ENCODE data around the gene KIAA1549. TPM values are rescaled to one million over a fixed set of nuclear protein-coding genes. Genes with fewer than 3 reads are reported as not detected.

Gene KIAA1549
- polyA plus RNA-seq, 2 of the 4 experiments (the other 2 are of a cell fraction) = 4.1 to 4.7 TPM

GRCh38 chr7:138886501-138886917 is 94.7 kb downstream of the KIAA1549 start:
- ATAC-seq = no peak
- Histone ChIP-seq H3K4me2 (no peak overlapping the region), H3K27ac (peak overlapping the region in 1 of 2 experiments; percentile 60; a peak in 3 of 6 replicates), H3K4me1 (peaks cover 27% of the 10 kb centered on the region), H3K9me3 (no peaks in the 10 kb centered on the region), H3K4me3 (no peak overlapping the region)
- CTCF ChIA-PET = interaction anchor here (0.6 to 3.5 kb wide), 37 partner anchors 9 to 397 kb away, joined by 3 to 27 read pairs (median 5); partner anchors contain the start of gene KIAA1549
- no peak for TF ChIP-seq POLR2AphosphoS2 (conservative IDR thresholded peaks at IDR 0.05; ENCODE audit: low read length)
- TF ChIP-seq, protein P1, sequence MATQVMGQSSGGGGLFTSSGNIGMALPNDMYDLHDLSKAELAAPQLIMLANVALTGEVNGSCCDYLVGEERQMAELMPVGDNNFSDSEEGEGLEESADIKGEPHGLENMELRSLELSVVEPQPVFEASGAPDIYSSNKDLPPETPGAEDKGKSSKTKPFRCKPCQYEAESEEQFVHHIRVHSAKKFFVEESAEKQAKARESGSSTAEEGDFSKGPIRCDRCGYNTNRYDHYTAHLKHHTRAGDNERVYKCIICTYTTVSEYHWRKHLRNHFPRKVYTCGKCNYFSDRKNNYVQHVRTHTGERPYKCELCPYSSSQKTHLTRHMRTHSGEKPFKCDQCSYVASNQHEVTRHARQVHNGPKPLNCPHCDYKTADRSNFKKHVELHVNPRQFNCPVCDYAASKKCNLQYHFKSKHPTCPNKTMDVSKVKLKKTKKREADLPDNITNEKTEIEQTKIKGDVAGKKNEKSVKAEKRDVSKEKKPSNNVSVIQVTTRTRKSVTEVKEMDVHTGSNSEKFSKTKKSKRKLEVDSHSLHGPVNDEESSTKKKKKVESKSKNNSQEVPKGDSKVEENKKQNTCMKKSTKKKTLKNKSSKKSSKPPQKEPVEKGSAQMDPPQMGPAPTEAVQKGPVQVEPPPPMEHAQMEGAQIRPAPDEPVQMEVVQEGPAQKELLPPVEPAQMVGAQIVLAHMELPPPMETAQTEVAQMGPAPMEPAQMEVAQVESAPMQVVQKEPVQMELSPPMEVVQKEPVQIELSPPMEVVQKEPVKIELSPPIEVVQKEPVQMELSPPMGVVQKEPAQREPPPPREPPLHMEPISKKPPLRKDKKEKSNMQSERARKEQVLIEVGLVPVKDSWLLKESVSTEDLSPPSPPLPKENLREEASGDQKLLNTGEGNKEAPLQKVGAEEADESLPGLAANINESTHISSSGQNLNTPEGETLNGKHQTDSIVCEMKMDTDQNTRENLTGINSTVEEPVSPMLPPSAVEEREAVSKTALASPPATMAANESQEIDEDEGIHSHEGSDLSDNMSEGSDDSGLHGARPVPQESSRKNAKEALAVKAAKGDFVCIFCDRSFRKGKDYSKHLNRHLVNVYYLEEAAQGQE (IDR thresholded peaks at IDR 0.05) = no peak
- TF ChIP-seq POLR2A (IDR thresholded peaks at IDR 0.05; ENCODE audit: low read length) = no peak
- TF ChIP-seq FOSL2 (IDR thresholded peaks at IDR 0.05) = no peak
- TF ChIP-seq FOSL2 (CRISPR knock-in tag; IDR thresholded peaks at IDR 0.05) = no peak
- peak; percentile 73 for TF ChIP-seq SMC3 (IDR thresholded peaks at IDR 0.05)
- no peak for TF ChIP-seq FOSB (CRISPR knock-in tag; IDR thresholded peaks at IDR 0.05)
- TF ChIP-seq, protein P2, sequence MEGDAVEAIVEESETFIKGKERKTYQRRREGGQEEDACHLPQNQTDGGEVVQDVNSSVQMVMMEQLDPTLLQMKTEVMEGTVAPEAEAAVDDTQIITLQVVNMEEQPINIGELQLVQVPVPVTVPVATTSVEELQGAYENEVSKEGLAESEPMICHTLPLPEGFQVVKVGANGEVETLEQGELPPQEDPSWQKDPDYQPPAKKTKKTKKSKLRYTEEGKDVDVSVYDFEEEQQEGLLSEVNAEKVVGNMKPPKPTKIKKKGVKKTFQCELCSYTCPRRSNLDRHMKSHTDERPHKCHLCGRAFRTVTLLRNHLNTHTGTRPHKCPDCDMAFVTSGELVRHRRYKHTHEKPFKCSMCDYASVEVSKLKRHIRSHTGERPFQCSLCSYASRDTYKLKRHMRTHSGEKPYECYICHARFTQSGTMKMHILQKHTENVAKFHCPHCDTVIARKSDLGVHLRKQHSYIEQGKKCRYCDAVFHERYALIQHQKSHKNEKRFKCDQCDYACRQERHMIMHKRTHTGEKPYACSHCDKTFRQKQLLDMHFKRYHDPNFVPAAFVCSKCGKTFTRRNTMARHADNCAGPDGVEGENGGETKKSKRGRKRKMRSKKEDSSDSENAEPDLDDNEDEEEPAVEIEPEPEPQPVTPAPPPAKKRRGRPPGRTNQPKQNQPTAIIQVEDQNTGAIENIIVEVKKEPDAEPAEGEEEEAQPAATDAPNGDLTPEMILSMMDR (IDR thresholded peaks at IDR 0.05) = peak; percentile 65
- TF ChIP-seq TFCP2L1 (CRISPR knock-in tag; IDR thresholded peaks at IDR 0.05) = no peak
- TF ChIP-seq RAD21 (conservative IDR thresholded peaks at IDR 0.05 in 1 of 2, IDR thresholded peaks at IDR 0.05 in 1 of 2) = peak; percentile 60 to 64
- no peak for TF ChIP-seq CHD4 (IDR thresholded peaks at IDR 0.05; ENCODE audit: borderline replicate concordance)
- no peak for TF ChIP-seq JUNB (IDR thresholded peaks at IDR 0.05)
- POLR2A ChIA-PET = interaction anchor here (1.1 to 1.2 kb wide), 2 partner anchors 9 to 95 kb away, joined by 3 to 5 read pairs; no protein-coding TSS in a partner anchor
- DNase-seq (ENCODE audit: low read depth in 1 of 2, low spot score in 1 of 2) = peak; percentile 55 to 67
- WGBS (ENCODE audit: missing lambda C conversion rate) = 43% methylated on average over 4 of the region's 4 CpGs
- no peak for FAIRE-seq

DNA sequence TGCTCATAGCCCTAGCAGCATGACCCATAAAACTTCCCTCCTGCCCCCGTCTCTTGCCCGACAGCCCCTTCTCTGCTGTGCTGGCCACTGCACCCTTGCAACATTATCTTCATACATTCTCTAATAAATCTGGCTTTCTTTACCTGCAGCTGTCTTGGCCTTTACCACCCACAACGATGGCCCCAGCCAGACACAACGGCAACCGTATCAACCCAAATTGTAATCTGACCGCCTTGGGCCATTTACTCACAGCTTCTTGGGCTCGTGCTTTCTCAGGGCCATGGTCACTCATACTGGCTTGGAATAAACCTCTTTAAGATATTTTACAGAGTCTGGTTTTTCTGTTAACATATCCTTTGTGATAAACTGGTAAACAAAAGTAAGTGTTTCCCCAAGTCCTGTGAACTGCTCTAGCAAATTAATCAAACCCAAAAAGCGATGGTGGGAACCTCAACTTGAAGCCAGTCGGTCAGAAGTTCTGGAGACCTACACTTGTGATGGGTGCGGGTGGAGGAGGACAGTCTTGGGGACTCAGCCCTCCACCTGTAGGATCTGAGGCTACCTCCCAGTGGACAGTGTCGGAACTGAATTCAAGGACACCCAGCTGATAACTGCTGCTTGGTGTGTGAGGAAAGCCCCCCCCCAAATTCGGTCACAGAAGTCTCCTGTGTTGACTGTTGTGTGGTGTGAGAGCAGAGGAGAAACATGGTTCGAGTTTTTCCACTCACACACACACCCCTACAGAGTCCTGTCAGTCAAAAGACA is 95.6 kb downstream of the KIAA1549 start:
- POLR2A ChIA-PET = interaction anchor here (1.1 to 1.2 kb wide), 2 partner anchors 8 to 96 kb away, joined by 3 to 5 read pairs; no protein-coding TSS in a partner anchor
- peak; percentile 55 to 59; a peak in 4 of 6 replicates for ATAC-seq

DNA sequence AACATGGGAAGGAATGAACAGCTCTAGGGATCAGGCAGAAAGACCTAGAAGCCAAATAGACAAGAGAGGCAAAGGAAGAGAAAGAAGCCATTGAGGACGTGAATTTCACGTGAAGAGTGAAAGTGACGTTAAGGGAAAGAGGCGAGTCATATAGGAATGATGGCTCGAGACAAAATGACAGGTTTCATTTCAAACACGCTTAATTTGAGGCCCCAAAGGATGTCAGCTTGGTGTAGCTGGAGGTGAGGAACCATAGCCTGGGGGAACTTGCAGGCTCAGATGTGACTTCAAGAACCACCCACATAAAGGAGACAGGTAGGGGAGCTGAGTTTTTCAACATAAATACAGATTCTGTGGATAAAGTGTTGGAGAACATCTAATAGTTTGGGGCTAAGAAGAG is 98.9 kb downstream of the KIAA1549 start:
- Histone ChIP-seq H3K4me3 (no peak overlapping the region), H3K4me2 (no peak overlapping the region), H3K4me1 (no peaks in the 10 kb centered on the region), H3K27ac (no peak overlapping the region), H3K9me3 (no peaks in the 10 kb centered on the region)
- ChIA-PET CTCF (interaction anchor here (0.7 to 1.1 kb wide), 2 partner anchors 17 to 100 kb away, joined by 3 to 4 read pairs; no protein-coding TSS in a partner anchor), POLR2A (no interaction called here)
- WGBS (ENCODE audit: missing lambda C conversion rate) = 93% methylated on average over 6 of the region's 6 CpGs
- no peak for ATAC-seq
- no peak for FAIRE-seq
- DNase-seq (ENCODE audit: low read depth in 1 of 2, low spot score in 1 of 2) = no peak
- no peak for TF ChIP-seq FOSB (CRISPR knock-in tag; IDR thresholded peaks at IDR 0.05)
- TF ChIP-seq RFX5 (IDR thresholded peaks at IDR 0.05) = no peak
- no peak for TF ChIP-seq RAD21 (conservative IDR thresholded peaks at IDR 0.05 in 1 of 2, IDR thresholded peaks at IDR 0.05 in 1 of 2)
- no peak for TF ChIP-seq ESRRA (IDR thresholded peaks at IDR 0.05; ENCODE audit: borderline replicate concordance, low read length)
- TF ChIP-seq CHD4 (IDR thresholded peaks at IDR 0.05; ENCODE audit: borderline replicate concordance) = no peak
- TF ChIP-seq MAFK (IDR thresholded peaks at IDR 0.05; ENCODE audit: partially characterized antibody) = no peak
- TF ChIP-seq, protein P3, sequence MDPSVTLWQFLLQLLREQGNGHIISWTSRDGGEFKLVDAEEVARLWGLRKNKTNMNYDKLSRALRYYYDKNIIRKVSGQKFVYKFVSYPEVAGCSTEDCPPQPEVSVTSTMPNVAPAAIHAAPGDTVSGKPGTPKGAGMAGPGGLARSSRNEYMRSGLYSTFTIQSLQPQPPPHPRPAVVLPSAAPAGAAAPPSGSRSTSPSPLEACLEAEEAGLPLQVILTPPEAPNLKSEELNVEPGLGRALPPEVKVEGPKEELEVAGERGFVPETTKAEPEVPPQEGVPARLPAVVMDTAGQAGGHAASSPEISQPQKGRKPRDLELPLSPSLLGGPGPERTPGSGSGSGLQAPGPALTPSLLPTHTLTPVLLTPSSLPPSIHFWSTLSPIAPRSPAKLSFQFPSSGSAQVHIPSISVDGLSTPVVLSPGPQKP (IDR thresholded peaks at IDR 0.05; ENCODE audit: low read depth, low read length) = no peak
- TF ChIP-seq NR3C1 (IDR thresholded peaks at IDR 0.05) = no peak
- TF ChIP-seq JUN (IDR thresholded peaks at IDR 0.05) = no peak
- no peak for TF ChIP-seq FOSL2 (IDR thresholded peaks at IDR 0.05)
- no peak for TF ChIP-seq FOSL2 (CRISPR knock-in tag; IDR thresholded peaks at IDR 0.05)
- no peak for TF ChIP-seq PHF8 (IDR thresholded peaks at IDR 0.05; ENCODE audit: borderline replicate concordance, low read depth)
- TF ChIP-seq, protein P4, sequence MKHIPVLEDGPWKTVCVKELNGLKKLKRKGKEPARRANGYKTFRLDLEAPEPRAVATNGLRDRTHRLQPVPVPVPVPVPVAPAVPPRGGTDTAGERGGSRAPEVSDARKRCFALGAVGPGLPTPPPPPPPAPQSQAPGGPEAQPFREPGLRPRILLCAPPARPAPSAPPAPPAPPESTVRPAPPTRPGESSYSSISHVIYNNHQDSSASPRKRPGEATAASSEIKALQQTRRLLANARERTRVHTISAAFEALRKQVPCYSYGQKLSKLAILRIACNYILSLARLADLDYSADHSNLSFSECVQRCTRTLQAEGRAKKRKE (CRISPR knock-in tag; IDR thresholded peaks at IDR 0.05; ENCODE audit: low read depth) = no peak
- TF ChIP-seq EP300 (IDR thresholded peaks at IDR 0.05) = no peak
- no peak for TF ChIP-seq RCOR1 (IDR thresholded peaks at IDR 0.05; ENCODE audit: low read depth, low read length)

More for the DNA sequence above, 95.6 kb downstream of the KIAA1549 start:
- CTCF ChIA-PET = interaction anchor here (0.6 to 3.5 kb wide), 33 partner anchors 9 to 396 kb away, joined by 3 to 27 read pairs (median 5); partner anchors contain the start of gene KIAA1549
- FAIRE-seq (no peak), DNase-seq (ENCODE audit: low read depth in 1 of 2, low spot score in 1 of 2) (no peak)
- TF ChIP-seq HES2 (IDR thresholded peaks at IDR 0.05) = no peak
- no peak for TF ChIP-seq CBX2 (IDR thresholded peaks at IDR 0.05; ENCODE audit: borderline replicate concordance, low read depth)
- no peak for TF ChIP-seq EP300 (IDR thresholded peaks at IDR 0.05)
- Histone ChIP-seq H3K4me3 (no peak overlapping the region), H3K4me1 (peaks cover 18% of the 10 kb centered on the region), H3K9me3 (no peaks in the 10 kb centered on the region), H3K4me2 (no peak overlapping the region), H3K27ac (no peak overlapping the region)
- WGBS (ENCODE audit: missing lambda C conversion rate) = 84% methylated on average over 13 of the region's 13 CpGs
